Measurements from ENCODE around the gene FBXO21. TPM values are rescaled to one million over a fixed set of nuclear protein-coding genes. Genes with fewer than 3 reads are reported as not detected.

Gene FBXO21
- total and polyA plus RNA-seq, 2 of the 4 experiments (the other 2 are of a cell fraction) = 43.6 to 56.6 TPM

DNA sequence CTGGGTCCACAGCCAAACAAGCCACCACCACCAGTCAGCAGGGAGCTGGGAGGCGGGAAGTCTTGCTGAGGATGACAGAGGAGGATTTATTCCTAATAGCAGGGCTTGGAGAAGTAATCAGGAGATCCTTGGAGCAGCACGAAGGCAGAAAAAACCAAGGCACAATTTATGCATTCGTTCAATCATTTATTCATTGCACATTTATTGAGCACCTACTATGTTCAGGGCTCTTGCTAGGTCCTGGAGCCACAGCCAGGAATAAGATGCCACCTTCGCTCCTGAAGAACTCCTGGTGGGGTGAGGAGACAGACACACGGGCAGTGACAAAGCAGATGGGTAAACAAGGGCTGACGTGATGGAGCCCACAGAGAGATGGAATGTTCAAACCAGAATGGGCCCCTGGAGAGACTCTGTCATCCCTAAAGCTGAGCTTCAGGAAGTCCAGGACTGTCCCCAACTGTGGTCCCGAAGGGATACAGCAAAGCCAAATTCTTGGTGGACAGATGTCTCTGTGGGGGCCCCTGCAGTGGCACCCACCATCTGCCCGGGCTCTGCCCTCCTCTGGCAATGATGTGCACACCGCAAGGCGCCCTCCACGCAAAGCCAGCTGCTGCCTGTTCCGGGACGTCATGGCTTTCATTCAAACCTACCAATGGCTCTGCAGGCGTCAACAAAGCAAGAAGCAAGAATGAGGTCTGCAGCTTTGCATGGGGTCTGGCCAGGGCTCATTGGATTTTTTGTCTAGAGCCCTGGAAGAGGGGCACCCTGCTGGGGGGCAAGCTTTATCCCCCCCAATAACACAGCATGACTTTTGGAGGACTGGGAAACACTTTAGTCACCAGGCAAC lies 88.1 kb downstream of the FBXO21 start:
- no peak overlapping the region for H4K5ac ChIP-seq (ENCODE audit: low read depth, low read length)
- H3K56ac ChIP-seq (ENCODE audit: extremely low read depth, insufficient read depth, low read length) = no peak overlapping the region
- no peak overlapping the region for H3K9ac ChIP-seq (ENCODE audit: low read depth, low read length)
- no peak overlapping the region for H2BK15ac ChIP-seq (ENCODE audit: low read depth, low read length)
- 39% methylated on average over 2 of the region's 14 CpGs; no CpG with 5 or more reads in 1 of the 2 experiments for WGBS, 2 experiments (ENCODE audit: extremely low coverage in 2 of 2, insufficient read length in 1 of 2)
- no peaks in the 10 kb centered on the region for H3K9me3 ChIP-seq (ENCODE audit: control insufficient read depth, insufficient read depth, low read length)
- no peaks in the 10 kb centered on the region for H4K20me1 ChIP-seq (ENCODE audit: insufficient read depth, low read length)
- no peak overlapping the region for H3K27ac ChIP-seq (ENCODE audit: insufficient read depth, low read length)
- POLR2A ChIA-PET (ENCODE audit: unreplicated experiment) = no interaction called here
- no peak overlapping the region for H3K23ac ChIP-seq (ENCODE audit: low read depth, low read length)
- DNase-seq = no peak
- no peak overlapping the region for H3K4ac ChIP-seq (ENCODE audit: low read depth, low read length)
- dilution Hi-C loops (cut with HindIII; ENCODE audit: low sequenced_read_pairs, unreplicated experiment) = no loop called here
- H2AK9ac ChIP-seq (replicated peaks; ENCODE audit: low read depth, low read length, poor library complexity) = no peak overlapping the region
- peaks cover 51% of the 10 kb centered on the region for H3K27me3 ChIP-seq (ENCODE audit: control insufficient read depth, insufficient read depth, low read length)
- in situ Hi-C loops (cut with MboI; ENCODE audit: low sequenced_read_pairs) = no loop called here
- H3K79me1 ChIP-seq (ENCODE audit: low read depth in 1 of 2, low read length in 2 of 2) = no peaks in the 10 kb centered on the region
- H3K36me3 ChIP-seq (ENCODE audit: control insufficient read depth, insufficient read depth, low read length) = no peaks in the 10 kb centered on the region
- TF ChIP-seq, protein P1, sequence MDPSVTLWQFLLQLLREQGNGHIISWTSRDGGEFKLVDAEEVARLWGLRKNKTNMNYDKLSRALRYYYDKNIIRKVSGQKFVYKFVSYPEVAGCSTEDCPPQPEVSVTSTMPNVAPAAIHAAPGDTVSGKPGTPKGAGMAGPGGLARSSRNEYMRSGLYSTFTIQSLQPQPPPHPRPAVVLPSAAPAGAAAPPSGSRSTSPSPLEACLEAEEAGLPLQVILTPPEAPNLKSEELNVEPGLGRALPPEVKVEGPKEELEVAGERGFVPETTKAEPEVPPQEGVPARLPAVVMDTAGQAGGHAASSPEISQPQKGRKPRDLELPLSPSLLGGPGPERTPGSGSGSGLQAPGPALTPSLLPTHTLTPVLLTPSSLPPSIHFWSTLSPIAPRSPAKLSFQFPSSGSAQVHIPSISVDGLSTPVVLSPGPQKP (IDR thresholded peaks at IDR 0.05; ENCODE audit: borderline replicate concordance, low read depth, low read length) = no peak
- TF ChIP-seq RFX5 (IDR thresholded peaks at IDR 0.05; ENCODE audit: low read depth, low read length) (no peak), NFE2L2 (IDR thresholded peaks at IDR 0.05; ENCODE audit: low read depth, low read length) (no peak), MAFK (IDR thresholded peaks at IDR 0.05; ENCODE audit: low read depth, low read length) (no peak)
- no TSS peak for BruUV-seq (replicated peaks)
- H3K9me1 ChIP-seq (ENCODE audit: insufficient read depth, low read length) = no peaks in the 10 kb centered on the region
- no peak overlapping the region for H2BK5ac ChIP-seq (ENCODE audit: low read depth, low read length, poor library complexity, severe bottlenecking)
- no peak overlapping the region for H2BK120ac ChIP-seq (ENCODE audit: low read depth, low read length)
- H4K8ac ChIP-seq (ENCODE audit: low read depth in 2 of 2, low read length in 2 of 2) = no peak overlapping the region
- H2BK20ac ChIP-seq (ENCODE audit: low read depth, low read length) = no peak overlapping the region
- no peak for ATAC-seq (ENCODE audit: low read depth)
- no peak overlapping the region for H2AK5ac ChIP-seq (ENCODE audit: low read depth, low read length)
- CTCF ChIA-PET = no interaction called here
- no peak overlapping the region for H4K91ac ChIP-seq (ENCODE audit: insufficient read depth, low read depth, low read length)
- H3K18ac ChIP-seq (ENCODE audit: low read depth, low read length) = no peak overlapping the region
- intact Hi-C loops (cut with micrococcal nuclease) = no loop called here
- H2AFZ ChIP-seq (replicated peaks; ENCODE audit: low read length, poor library complexity) = no peak overlapping the region
- H3K14ac ChIP-seq (replicated peaks; ENCODE audit: low read depth, low read length) = no peak overlapping the region
- H3K4me1 ChIP-seq (ENCODE audit: control insufficient read depth, insufficient read depth, low read length) = no peaks in the 10 kb centered on the region; the same call in 1 of the 2 replicates
- no peak overlapping the region for H3K4me3 ChIP-seq (ENCODE audit: insufficient read depth, low read depth, low read length)
- H3K4me2 ChIP-seq (ENCODE audit: low read depth, low read length) = no peak overlapping the region
